ENCODE data around the gene NANOS2.

The NANOS2 gene

DNA sequence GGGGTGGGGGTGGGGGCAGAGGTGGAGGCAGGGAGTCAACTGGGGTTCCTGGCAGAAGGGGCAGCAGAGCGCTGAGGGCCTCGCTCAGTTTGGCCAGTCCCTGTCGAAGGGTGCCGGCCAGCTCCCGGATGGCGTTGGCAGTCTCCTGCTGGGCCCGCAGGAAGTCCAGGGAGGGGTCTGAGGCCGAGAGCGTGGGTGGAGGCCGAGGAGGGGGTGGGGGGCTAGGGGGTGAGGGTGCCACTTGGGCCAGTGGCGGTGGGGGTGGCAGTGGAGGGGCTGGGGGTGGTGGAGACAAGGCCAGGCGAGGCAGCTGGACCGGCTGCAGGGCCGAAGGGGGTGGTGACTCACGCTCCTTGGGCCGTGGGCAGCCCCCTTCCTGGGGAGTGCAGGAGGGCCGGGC is 23.7 kb downstream of the NANOS2 start:
- no peak for DNase-seq

DNA sequence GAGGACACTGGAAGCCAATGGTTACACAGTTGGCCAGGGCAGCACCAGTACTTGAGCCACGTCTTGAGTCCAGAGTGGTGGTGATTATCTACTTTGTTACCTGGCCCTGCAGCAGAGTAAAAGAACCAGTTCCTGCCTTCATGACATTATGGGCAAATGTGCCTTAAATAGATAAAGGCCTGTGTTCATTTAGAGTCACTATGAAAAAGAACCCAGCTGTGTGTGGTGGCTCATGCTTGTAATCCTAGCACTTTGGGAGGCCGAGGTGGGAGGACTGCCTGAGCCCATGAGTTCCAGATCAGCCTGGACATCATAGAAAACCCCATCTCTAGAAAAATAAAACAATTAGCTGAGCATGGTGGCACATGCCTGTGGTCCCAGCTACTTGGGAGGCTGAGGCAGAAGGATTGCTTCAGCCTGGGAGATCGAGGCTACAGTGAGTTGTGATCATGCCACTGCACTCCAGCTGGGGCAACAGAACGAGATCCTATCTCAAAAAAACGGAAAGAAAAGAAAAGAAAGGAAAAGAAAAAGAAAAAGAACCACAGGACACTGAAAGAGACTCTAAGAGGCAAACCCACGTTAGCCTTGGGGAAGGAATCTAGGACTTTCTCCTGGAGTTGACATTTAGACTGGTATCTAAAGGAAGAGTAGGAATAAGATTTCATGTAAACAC is 25.2 kb downstream of the NANOS2 start:
- DNase-seq, result no peak

DNA sequence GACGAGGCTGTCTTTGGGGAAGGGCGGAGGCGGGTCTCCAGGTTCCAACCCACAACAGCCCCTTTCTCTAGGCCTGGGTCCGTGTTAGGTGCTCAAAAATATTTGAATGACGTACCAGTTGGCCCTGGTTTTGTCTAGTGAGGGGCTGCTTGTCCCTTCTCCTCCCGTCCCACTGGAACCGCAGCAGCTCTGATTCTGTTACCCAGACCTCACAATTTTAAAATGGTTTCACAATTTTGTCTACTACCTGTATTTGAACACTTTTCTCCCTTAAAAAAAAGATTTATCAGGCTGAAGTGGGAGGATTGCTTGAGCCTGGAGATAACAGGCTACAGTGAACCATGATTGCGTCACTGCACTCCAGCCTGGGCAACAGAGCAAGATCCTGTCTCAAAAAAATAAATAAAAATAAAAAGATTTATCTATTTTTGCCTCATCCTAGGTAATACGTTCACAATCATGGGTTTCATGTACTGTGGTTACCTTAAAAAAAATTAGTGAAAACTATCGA is 27.3 kb downstream of the NANOS2 start:
- DNase-seq, result no peak

DNA sequence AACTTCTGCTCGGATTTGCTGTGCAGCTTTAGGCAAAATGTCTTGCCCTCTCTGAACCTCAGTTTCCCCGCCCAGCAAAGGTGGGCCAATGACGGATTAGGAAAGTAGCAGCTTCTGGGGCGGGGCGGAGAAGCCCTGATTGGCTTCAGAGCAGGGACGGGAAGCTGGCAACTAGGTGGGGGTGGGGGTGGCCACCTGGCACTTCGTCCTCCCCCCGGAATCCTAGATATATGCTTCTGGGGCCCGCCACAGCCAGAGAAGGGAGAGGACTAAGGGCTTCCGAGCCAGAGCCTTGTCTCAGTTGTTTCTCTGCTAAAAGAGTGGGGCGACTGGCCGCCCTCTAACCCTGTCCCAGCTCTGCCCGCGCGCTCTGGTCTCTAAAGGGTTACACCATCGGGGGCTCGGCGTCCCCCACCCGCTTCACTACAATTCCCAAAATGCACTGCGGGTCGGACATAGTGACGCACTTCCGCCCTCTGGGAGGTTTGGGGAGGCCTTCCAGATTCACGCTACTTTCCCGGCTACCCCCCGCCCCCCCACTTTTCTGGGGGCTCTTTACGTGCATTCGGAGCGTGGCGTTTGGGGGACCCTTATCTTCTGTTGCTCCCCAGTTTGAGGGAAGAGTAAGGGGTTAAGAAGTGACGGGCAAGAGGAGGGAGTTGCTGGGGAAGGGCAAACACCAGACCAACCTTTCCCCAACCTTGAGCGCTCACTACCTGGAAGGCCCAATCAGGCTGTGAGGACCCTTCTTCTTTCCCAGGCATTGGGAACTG is 28.0 kb downstream of the NANOS2 start:
- DNase-seq, result peak; percentile 65

DNA sequence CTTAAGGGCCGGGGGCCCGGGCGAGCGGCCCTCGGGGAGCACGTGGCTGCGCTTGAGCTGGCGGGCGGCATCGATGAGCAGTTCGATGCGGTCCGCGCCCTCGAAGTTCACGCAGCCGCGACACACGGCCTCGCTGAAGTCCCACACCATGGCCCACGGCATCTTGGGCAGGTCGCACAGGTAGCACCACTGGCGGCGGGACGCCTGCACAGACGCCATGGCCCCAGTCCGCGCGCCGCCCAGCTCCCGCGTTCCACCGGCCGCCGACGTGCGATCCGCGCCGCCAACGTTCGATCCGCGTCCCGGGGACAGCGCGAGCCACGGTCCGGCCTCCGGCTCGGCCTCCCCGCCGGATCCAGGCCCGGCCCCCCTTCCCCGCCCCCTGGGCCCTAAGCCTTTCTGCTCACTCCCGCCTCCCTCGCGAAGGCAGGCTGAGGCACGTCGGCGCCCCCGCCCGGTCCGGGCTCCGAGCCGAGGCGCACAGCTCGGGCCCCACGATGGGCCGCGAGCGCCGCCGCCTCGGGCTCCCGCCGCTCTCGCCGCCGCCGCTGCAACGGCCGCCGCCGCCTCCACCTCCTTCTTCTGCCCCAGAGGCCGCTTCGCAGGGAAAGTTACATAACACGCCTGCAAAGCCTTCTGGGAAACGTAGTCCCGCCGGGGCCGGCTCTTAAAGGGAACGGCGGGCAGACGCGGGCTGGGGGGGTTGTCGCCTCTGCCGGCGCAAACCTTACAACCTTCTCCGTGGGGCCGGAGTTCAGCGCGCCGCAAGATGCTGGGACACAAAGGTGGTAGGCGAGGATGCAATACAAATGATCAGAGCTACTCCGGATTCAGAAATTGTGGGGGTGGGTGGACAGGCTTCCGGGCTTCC is 28.8 kb downstream of the NANOS2 start, which contains the start of gene IRF2BP1:
Gene IRF2BP1 (minus strand): TSS at position 586 of the 871 bp plus-strand sequence. CDS start 367 bp downstream, at position 219.
- DNase-seq, result peak; percentile 82

DNA sequence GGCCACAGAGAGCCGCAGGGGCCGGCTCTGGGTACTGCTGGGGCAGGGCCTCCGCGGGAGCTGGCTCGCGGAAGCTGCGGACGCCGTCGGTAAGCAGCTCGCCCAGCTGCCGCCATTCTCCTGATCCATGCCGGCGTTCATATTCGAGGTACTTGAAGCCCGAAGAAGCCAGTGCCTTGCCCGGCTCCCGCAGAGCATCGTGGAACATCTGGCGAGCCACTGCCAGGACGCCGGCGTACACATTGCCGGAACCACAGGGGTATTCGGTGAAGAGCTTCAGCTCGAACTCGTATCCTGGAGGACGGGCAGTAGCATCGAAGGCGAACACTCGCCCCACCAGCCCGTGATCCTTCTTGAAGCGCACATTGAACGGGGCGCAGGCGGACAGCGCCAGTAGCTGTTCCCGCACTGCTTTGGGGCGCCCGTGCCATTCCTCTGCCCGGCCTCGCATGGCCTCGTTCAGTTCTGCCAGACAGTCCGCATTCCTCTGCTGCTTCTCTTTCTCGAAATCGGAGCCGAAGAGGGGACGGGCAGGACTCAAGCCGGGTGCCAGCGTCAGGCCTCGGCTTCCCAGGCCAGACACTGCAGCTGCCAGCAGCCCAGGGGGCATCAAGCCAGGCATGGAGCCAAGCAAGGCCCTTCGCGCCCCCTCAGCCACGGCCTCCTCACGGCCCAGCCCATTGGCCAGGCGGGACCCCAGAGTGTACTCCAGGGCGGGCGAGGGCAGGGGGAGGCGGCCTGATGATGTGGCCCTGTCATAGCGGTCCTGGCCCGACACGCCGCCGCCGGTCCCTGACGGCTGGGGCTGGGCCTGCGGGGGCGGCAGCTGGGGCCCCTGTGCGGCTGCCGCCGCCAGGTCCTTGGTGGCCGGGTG is 29.7 kb downstream of the NANOS2 start:
- no peak for DNase-seq

DNA sequence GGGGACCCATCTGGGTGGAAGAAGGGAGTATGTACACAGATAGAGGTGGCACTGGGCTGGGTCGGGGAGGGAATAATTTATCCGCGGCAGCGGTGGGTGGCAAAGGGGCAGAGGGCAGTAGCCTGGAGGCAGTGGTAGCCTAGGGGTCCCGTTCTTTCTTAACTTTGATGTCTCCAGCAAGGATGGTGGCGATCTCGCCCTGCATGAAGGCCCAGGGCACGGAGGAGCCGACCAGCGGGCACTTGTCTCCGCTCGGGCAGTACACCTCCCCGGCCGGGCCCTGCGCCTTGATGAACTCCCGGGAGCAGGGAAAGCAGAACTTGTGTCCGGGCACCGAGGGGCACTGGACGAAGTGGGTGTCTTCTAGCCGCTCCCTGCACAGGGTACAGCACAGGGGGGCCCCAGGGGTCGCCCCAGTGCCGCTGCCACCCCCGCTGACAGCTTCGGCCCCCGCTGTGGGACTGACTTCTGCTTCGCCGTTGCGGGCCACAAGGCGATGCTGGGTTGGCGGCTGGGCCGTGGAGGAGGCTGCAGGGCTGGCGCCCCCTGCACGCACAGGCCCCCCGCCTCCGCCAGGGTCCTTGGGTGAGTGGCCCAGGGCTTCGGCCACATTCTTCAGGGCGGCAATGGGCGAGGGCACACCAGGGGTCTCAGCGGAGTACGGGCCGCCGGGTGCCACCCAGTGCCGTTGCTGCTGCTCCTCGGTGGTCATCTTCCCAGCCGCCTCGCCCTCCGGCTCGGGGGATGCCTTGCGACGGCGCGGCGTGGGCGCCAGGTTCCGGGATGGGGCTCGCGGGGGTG is 30.5 kb downstream of the NANOS2 start:
- DNase-seq, result no peak

DNA sequence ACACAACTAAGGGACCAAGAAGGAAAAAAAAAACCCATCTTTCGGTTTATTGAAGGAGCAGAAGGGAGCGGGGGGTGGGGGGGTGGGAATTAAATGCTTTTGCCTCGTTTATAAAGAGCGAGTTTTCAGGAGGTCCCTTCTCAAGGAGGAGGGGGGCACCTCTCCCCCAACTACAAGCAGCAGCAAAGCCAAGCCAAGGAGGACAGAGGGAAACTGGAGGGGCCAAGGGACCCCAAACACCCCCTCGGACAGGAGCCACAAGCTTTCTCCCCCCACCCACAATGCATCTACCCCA is 31.0 kb downstream of the NANOS2 start:
- DNase-seq, result no peak

DNA sequence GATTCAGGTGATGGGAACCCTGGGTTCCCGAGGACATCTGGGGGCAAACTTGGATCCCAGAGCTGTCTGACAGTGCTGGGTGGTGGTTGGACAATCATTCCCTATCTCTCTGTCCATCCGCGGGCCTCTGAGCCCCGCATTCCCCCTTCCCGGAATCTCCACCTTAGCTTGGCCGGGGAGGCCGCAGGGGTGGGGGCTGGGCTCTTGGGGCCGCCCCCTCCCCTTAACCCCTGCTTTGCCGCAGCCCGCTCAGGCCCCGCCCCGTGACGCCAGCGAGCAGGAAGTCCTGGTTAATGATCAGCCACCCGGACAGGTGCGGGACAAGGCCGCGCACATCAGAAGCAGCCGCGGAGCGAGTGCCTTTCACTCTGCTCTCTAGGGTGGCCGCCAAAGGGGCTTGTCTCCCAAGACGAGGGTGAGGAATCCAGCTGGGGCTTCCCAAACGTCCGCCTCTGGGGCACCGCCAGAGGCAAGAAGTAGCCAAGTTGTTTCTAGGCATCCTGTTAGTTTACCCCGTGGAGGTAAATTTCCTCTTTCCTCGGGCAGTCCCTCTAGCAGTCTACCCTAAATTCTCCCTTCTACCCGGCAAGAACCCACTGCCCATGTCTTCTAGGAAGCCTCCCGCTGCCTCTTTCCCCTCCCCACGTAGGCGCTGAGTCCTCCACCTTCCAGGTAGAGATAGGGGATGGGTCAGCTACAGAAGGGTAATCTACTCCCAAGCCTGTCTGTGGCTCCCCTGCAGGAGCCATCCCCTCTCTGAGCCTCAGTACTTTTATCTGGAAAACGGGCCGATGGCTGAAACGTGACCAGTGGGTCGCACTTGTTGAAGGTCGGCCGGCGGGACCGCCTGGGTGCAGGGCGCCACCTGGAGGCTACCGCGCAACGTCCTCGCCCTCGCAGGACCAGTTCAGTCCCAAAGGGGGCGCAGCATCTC is 31.7 kb downstream of the NANOS2 start:
- peak; percentile 38 for DNase-seq

DNA sequence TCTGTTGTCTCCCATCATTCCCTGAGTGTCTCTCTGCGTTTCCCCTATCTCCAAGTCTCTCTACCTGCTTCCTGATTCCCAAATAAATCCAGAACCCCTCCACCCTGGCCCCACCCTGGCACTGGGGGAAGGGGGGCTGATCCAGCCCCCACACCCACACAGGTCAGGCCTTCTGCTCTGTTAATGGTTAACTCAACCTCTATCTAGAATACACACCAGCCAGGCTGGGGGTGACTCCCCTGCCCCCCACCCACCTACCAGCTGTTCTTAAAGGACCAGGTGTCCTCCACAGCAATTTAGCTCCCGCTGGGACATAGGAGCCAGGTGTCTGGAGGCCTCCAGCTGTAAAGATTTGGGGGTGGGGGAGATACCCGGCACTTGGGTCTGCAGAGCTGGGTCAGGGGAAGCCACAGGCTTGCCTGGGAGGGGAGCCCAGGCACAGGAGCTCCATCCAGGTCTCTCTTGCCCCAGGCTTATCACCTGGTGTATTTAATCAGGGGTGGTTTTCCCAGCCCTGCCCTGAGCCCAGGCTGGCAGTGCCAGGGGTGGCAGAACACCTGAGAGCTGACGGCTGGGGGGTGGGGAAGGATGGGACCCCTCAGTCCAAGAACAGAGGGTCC is 32.6 kb downstream of the NANOS2 start:
- DNase-seq, result no peak

DNA sequence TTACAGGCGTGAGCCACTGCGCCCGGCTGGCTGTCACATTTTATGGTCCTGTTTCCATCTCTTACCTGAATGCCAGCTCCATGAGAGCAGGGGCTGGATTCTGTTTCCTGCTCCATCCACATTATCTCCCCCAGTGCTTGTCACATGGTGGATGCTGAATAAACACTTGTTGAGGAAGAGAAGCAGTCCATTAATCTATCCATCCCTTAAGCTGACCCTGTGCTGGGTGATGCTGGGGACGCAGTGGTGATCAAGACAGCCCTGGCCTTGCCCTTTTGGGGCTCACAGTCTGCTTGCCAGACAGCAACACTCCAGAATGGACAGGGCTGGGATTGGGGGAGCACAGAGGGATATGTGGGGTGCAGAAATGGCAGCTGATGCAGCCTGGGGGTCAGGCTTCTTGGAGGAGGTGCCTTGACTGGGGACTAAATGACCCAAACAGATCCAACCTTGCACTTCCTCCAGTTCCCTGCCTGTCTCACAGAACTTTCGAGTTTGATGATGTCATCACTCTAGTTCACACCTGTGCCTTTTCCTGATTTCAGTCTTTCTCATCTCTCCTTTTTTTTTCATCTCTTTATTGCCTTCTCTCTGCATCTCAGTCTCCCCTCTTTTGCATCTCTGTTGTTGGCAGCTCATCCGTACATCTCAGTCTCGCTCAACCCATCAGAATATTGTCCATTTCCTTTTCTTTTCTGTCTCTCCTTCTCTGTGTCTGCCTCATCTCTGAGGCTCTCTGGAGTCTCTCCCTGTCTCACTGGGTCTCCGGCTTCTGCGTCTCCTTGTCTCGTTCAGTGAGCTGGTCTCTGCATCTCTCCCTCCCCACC is 33.3 kb downstream of the NANOS2 start:
- DNase-seq, result no peak

DNA sequence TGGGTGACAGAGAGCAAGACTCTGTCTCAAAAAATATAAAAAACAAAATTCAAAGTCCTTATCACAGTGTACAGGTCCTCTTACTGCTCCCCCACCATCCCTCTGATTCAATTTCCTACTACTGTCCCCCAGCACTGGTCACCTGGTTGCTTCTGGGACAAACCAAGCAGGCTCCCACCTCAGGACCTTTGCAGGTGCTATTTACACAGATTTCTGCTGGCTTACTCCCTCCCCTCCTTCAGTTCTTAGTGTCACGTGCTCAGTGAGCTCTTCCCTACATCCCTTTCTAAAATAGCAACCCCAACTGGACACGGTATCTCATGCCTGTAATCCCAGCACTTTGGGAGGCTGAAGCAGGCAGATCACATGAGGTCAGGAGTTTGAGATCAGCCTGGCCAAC is 34.6 kb downstream of the NANOS2 start:
- DNase-seq, result no peak

DNA sequence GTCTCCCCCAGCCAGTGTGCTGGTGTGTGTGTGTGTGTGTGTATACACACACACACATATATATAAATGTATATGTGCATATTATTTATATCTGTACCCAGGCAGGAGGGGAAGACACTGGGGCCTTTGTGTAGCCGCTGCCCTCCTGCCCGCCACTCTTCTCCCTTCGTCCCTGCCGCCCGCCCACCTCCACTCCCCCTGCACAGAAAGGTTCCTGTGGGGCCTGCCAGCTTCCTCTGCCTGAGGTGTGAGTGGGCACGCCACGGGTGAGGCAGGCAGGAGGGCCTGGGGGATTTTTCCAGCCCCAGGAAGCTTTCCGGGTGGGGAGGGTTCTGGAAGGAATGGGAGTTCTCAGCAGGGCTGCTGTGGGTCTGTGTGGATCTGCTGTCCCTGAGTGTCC is 35.5 kb downstream of the NANOS2 start:
- DNase-seq, result no peak

DNA sequence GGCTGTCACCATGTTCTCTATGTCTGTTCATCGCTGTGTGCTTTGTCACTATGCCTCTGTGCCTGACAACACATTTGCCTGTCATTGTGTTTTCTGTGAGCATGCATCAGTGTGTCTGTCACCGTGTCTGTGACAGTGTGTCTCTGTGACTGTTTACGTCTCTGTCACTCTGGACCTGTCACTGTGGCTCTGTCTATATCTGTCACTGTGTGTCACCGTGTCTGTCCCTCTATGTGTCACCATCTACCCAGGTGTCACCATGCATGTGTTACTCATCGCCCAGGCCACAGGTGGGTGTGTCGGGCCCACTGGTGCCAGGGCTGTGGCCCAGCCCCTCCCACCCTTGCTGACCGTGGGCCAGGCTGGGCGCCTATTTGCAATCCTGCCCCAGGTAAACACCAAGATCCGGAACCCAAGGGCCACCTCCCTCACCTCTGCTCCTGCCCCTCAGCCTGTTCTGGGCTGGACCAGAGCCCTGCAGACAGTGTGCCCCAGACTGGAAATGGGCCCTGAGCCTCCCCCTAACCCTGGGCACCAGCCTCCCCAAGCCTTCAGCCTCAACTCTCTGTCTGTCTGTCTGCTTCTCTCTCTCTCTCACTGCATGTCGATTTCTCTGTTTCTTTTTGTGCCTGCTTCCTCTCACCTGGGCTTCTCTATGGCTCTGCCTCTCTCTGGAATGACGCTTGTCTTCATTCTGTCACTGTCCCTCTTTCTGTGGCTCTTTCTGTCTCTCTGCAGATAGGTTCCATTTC is 36.4 kb downstream of the NANOS2 start:
- no peak for DNase-seq

DNA sequence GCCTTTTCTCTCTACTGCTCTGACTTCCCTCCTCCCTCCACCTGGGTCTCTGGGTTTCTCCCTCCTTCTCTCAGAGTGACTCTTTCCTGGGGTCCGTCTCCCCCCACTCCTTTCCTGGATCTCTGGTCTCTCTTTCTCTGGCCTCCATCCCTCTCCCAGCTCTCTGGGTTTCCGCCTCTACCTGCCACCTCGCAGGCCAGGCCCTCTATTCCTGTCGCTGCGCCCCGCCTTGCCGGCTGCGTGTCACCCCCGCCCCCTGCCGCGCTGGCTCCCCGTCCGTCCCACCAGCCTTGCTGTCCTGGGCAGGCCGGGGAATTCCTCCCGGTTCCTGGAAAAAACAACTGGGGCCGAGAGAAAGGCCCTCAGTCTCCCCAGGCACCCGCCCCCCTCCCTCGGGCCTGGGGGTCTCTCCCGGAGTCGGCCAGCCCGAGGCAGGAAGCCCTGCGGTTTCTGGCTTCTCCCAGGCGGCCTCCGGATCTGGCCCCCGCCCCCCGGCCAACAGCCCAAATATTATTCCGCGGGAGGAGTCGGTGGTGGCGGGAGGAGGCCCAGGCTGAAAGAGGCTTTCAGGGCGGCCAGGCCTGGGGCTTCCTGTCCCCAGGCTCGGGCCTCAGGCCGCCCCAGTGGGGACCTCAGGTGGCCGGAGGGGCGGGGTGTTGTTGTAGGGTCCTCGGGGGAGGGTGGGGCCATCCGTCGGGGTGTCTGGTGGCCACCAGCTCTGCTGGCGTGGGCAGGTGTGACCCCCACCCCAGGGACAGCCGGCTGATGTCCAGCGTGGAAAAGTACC is 38.0 kb downstream of the NANOS2 start:
- DNase-seq, result no peak

DNA sequence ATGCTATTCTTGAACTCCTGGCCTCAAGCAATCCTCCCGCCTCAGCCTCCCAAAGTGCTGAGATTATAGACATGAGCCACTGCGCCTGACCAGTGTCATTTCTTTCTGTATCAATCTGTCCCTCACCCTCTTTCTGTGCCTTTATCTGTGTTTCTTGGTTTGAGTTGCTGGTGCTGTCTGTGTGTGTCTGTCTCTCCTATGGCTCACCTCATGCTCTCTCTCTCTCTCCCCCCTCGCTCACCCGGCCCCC is 38.5 kb downstream of the NANOS2 start:
- no peak for DNase-seq

DNA sequence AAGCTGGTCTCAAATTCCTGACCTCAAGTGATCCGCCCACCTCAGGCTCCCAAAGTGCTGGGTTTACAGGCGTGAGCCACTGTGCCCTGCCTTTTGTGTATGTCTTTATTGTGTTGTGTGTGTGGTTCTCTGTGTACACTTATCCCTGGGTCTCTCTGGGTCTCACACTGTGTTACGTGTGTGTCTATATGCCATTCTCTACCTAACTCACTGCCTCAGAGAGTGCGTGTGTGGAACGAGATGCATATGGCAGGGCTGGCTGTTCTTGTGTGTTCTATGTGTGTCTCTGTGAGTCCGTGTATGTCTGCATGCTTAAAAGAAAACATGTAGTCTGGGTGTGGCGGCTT is 40.0 kb downstream of the NANOS2 start:
- no peak for DNase-seq
